ENCODE data around the gene CCNB1IP1.

DNA sequence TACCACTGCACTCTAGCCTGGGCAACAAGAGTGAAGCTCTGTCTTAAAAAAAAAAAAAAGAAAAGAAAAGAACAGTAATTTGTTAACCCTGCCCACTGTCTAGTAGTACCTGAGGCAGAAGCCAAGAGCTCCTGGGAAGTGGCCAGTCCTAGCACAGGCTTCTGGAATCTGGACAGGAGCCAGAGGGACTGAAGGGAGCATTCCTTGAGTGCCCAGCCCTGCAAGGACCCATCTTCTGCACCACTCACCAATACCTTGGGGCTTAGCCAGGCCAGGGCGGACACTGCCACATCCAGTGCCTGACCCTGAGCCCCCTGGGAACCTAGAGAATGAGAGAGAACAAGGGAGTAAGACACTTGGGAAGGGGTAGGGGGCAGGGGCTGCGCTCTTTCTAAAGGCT lies 44.1 kb upstream of the CCNB1IP1 start:
- TF ChIP-seq, protein P1, sequence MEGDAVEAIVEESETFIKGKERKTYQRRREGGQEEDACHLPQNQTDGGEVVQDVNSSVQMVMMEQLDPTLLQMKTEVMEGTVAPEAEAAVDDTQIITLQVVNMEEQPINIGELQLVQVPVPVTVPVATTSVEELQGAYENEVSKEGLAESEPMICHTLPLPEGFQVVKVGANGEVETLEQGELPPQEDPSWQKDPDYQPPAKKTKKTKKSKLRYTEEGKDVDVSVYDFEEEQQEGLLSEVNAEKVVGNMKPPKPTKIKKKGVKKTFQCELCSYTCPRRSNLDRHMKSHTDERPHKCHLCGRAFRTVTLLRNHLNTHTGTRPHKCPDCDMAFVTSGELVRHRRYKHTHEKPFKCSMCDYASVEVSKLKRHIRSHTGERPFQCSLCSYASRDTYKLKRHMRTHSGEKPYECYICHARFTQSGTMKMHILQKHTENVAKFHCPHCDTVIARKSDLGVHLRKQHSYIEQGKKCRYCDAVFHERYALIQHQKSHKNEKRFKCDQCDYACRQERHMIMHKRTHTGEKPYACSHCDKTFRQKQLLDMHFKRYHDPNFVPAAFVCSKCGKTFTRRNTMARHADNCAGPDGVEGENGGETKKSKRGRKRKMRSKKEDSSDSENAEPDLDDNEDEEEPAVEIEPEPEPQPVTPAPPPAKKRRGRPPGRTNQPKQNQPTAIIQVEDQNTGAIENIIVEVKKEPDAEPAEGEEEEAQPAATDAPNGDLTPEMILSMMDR (IDR thresholded peaks at IDR 0.05; ENCODE audit: borderline replicate concordance, extremely low read depth, low read length, poor library complexity, severe bottlenecking): no peak
- TF ChIP-seq EZH2 (IDR thresholded peaks at IDR 0.05; ENCODE audit: borderline replicate concordance, low read depth, low read length, severe bottlenecking): no peak

Measured in DND-41 (cell line).